HEK293T (cell line): Measurements from ENCODE around the gene KCTD12.

Experiments
- CTBP1 ChIP-seq: fragments of 450-650 bp; IDR thresholded peaks from 2 replicates; pipeline ENCODE4 v1.6.1; 2016; ENCODE audit warnings: borderline replicate concordance
- ELF4 ChIP-seq: fragments of 450-650 bp; IDR thresholded peaks from 2 replicates; pipeline ENCODE4 v1.6.1; 2017; ENCODE audit warnings: antibody characterized with exemption
- FOXM1 ChIP-seq: fragments of 450-650 bp; IDR thresholded peaks from 2 replicates; pipeline ENCODE4 v1.6.1; 2017; ENCODE audit warnings: mild to moderate bottlenecking, borderline replicate concordance
- NFRKB ChIP-seq: fragments of 450-650 bp; IDR thresholded peaks from 2 replicates; pipeline ENCODE4 v1.6.1; 2016; ENCODE audit warnings: mild to moderate bottlenecking, moderate library complexity
- PKNOX1 ChIP-seq: fragments of 450-650 bp; IDR thresholded peaks from 2 replicates; pipeline ENCODE4 v1.6.1; 2016
- SP1 ChIP-seq: fragments of 450-650 bp; IDR thresholded peaks from 2 replicates; pipeline ENCODE4 v1.6.1; 2017
- SUZ12 ChIP-seq: fragments of 450-650 bp; IDR thresholded peaks from 2 replicates; pipeline ENCODE4 v1.6.1; 2016; ENCODE audit warnings: mild to moderate bottlenecking
- TARDBP ChIP-seq: fragments of 450-650 bp; IDR thresholded peaks from 2 replicates; pipeline ENCODE4 v1.6.1; 2016

GRCh38 chr13:76928456-76928855 lies 42.3 kb upstream of the KCTD12 start:
- TF ChIP-seq TARDBP (no peak), NFRKB (no peak), SP1 (no peak), ELF4 (no peak), SUZ12 (no peak), CTBP1 (no peak), FOXM1 (no peak), PKNOX1 (no peak)
